NCI-H2196 (cell line): ENCODE measurements around the gene ATXN7L1.
"Not testable (repeated sequence)": the region's sequence is repeated elsewhere in the genome, so short reads cannot be mapped to it uniquely, and the experiment has no call there.

Experiments
- DNase-seq: peaks from one replicate; lab custom pipeline; 2025; ENCODE audit not compliant: unreplicated experiment; lab: John Stamatoyannopoulos, UW

Gene ATXN7L1

DNA sequence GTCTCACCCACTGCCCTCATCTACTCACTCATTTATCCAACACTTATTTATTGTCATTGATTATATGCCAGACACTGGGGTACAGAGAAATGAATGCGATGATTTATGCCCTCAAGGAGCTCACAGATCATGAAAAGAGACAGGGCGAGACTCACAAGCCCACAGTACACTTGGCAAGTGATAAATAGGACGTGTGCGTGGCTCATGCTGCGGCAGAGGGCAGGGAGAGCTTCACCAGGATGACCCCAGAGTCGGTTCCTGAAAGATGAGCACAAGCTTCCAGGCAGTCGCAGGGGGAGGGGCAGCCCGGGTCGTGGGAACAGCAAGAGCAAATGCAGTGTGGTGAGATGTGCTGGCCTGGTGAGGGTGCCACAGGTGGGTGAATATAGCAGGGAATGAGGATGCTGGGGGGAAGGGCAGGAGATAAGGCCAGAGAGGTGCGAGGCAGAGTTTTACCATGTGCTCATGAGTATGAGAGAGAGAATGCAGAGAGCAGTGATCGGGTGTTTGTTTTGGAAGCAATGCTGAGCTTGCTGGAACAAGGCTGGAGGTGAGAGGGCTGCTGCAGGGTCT, 70.9 kb downstream of the ATXN7L1 start:
- DNase-seq, result no peak

DNA sequence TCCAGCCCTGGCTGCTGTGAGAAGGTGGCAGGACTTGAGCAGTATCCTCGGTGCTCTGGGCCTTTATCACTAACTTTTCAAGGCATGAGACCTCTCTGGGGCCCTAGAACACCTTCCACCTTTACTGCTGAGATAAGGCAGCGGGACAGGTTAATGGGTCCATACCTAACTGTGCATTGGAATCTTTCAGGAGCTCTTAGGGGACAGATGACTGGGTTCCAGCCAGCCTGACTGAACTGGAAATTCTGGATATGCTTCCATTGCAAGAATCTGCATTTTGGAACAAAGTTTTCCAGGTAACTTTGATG, 73.0 kb downstream of the ATXN7L1 start:
- no peak for DNase-seq

GRCh38 chr7:105802604-105803428, 73.6 kb downstream of the ATXN7L1 start:
- DNase-seq, result no peak

DNA sequence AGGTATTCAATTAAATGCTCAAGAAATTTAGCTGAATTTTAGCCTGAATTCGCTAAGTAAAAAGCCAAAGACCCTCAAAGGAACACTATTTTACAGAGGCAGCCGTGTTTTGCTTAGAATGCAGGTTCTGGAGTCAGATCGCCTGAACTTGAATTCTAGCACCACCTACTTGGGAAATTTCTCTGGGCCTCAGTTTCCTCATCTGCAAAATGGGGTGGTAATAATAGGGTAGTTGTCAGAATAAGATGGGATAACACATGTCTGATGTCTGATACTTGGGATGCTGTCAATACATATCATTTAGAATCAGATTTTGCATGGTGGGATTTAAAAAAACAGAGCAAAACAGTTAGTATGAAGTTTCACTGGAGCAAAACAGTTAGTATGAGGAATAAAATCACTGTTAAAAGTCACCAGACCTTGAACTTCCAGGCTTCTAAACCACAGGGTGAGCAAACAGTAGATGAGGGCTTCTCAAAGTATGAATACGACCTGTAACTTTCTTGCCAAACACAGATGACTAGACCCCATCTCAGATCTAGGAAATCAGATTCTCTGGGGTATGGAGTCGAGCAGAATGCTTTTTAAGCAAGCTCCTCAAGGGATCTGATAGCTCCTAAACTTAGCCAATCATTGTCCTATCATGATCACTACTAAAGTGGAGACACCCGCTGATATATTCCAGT, 75.4 kb downstream of the ATXN7L1 start:
- DNase-seq, result no peak

DNA sequence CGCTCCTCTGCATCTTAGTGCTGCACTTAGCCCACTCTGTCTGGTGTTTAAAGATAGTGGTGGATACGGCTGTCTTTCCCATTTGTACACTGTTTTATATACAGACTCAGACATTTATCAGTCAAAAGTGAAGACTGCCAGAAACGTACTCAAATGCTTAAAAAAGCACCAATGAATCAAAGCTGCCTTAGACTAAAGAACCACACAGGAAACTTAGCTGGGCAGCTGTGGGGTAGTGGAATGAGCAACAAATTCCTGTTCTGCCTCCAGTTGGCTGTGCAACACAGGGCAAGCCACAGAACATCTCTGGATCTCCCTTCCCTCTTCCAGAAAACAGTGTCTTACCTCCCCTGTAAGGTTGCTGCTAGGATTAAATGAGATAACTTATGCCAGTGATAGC, 76.0 kb downstream of the ATXN7L1 start:
- no peak for DNase-seq

DNA sequence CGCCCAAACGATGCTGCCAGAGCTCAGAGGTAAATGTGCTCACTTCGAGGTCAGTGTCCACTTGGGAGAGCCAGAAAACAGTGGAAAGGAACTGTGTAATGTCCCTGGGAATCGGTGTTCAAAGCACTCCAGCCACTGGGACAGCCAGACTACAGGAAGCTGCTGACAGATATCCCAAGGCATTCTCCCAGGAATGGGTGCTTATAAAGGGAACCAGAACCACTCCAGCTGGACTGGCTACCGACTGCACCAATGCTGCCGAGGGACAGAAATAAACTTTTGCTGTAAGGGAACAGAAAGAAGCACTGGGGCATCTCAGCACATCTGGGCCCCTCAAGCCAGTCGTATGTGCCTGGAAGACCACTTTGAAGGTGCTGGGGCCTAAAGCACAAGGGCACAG, 76.7 kb downstream of the ATXN7L1 start:
- DNase-seq, result no peak

DNA sequence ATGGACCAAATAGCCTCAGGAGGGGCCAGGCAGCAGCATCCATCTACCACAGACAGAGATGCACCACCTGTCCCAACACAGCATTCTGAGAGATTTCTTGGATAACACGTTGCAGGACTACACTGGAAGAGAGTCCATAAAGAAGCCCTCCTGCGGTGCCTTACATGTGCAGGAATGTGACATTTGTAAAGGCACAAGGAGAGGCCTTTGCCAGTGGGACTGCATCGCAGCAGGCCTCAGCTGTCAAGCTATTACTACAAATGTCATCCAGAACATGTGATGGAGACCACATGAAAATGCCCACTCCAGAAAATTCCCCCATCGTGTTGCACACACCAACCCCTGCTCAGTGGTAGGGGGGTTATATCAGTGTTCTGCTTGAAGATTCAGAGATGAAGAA, 77.4 kb downstream of the ATXN7L1 start:
- DNase-seq, result no peak

DNA sequence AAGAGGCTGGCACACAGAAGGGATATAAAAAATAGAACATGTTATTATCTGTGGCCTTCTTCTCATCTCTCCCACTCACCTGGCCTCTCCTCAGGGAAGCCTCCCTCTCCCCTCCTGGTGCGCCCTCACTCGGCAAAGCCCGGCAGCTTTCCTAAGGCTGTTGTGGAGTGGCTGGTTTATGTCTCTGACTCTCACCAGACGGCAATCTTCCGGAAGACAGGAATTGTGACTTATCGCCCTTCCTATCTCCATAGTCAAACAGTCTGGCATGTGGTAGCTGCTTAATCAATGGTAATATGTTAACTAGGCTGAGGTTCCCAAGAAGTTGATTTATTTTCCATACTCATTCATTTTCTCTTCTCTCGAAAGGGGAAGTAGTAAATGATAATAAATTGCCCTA, 78.7 kb downstream of the ATXN7L1 start:
- DNase-seq, result no peak

- DNase-seq, result no peak
Measured at GRCh38 chr7:105796365-105796764, 80.0 kb downstream of the ATXN7L1 start.

DNA sequence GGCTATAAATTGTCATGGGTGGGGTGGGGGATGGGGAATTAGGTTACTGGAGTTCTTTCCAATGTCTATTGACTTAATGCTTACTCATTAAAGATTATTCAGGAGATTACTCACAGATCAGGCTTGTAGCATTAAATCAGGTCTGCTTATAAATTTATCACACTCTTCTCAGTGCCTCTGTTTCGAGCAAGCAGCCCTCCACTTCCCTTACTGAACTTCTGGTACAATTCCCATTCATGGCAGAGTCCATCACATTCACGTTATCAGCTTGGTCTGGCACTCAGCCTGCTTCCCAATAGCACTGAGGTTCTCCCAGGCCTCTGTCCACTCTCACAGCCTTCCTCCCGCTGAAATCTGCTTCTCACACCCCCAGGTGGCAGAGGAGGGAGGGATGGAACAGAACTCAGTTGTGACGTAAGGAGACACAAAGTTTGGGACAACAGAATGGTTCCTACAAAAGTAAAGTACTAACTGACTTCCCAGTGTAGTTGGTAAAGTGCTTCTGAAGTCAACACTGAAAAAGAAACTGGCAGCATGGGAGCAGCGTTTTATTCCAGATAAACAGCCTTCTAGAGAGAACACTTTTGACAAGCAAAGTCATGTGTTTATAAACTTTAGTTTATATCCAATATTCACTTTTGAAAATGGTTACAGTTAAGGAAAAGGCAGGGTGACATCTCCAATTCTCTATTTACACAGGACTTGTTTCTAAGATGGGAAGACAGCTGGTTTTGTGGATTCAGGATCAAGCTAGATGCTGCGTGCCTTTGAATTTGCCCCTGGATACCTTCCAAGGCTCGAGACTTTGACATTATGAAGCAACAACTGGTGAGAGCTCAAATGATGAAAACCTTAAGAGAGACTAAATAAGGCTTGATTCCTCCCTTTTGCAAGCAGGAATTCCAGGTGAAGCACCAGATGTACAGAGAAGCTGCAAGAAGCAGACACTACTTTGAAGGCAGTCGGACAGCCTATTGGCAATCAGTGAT, 81.4 kb downstream of the ATXN7L1 start:
- no peak for DNase-seq

DNA sequence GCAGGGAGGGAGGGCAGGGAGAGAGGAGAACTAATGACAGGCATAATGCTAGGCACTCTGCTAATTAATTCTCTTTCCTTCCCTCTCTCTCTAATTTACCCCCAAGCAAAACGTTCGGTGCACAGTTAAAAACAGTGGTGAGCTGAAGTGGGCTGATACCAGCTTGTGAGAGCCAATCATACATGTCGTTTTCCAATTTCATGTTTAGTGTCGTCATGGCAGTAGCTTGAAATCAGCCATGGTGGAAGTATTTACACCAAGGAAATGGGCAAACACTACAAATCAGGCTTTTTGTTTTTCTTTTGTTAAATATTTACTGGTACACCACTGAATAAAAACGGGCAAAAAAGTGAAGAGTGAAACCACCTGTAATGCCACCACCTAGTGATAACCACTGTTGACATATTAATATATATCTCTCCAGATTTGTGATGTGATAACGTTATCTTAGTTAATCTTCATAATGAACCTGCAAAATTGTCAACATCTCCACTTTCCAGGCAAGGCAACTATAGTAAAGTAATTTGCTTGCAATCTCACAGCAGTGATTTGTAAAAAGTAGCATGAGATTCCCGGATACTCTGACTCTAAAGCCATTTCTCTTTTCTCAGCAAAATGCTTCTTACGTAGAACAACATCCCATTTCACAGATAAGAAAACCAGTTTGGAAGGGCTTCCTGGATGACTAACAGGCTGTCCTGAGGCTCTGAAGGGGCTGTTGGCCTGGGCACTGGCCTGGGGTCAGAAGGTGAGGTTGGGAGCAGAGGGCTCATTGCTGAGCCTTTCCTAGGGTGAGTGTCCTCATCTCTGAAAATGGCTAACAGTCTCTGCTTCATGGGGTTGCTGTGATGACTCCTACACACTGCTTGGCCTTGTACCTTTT, 83.7 kb downstream of the ATXN7L1 start:
- no peak for DNase-seq

DNA sequence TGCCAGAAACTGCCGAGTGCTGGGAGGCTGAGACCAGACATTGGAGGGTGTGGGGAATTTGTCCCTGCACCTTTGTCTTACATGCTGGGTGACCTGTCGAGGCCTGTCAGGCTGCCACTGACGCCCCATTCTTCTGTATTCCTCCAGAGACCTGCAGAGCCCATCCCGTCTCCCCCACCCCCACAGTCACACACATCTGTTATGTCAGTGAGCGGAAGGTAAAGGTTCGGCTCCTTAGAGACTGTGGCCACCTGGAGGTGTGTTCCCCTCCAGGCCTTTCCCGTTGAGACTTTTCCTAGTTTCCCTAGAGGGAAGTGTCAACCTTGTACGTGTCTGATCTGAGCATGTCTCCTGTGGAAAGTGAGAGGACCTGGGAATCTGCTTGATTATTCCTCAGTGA, 84.5 kb downstream of the ATXN7L1 start:
- DNase-seq, result no peak

GRCh38 chr7:105790996-105791395, 85.4 kb downstream of the ATXN7L1 start:
- no peak for DNase-seq

DNA sequence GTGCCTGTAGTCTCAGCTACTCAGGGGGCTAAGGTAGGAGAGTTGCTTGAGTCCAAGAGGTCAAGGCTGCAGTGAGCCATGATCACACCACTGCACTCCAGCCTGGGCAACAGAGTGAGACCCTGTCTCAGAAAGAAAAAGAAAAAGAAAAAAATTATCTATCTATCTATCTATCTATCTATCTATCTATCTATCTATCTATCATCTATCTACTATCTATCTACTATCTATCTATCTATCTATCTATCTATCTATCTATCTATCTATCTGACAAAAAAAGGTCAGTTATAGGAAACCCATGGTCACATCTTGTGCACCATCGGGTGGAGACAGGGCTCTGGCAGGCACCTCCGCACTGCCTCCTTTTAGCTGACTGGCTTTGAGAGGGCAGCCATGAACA, 85.9 kb downstream of the ATXN7L1 start:
- DNase-seq, result not testable (repeated sequence)

GRCh38 chr7:105788816-105789349, 87.5 kb downstream of the ATXN7L1 start:
- no peak for DNase-seq

GRCh38 chr7:105788356-105788755, 88.0 kb downstream of the ATXN7L1 start:
- DNase-seq, result no peak

DNA sequence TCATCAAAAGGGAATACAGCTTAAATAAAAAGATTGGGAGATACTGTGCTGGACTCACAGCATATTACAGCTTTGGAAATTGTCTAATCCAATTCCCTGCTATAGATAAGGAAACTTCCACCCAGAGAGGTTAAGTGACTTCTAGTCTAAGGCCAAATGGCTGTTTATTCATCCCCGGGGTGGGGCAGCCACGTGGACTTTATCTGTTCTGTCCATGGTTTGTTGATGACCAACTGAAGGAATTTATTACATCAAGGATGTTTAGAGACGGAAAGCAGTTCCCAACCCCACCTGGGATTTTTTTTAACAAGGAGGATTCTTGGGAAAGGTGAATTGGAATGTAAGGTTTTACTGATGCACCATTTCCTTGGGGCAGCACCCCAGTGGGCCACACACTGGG, 88.6 kb downstream of the ATXN7L1 start:
- DNase-seq, result no peak

DNA sequence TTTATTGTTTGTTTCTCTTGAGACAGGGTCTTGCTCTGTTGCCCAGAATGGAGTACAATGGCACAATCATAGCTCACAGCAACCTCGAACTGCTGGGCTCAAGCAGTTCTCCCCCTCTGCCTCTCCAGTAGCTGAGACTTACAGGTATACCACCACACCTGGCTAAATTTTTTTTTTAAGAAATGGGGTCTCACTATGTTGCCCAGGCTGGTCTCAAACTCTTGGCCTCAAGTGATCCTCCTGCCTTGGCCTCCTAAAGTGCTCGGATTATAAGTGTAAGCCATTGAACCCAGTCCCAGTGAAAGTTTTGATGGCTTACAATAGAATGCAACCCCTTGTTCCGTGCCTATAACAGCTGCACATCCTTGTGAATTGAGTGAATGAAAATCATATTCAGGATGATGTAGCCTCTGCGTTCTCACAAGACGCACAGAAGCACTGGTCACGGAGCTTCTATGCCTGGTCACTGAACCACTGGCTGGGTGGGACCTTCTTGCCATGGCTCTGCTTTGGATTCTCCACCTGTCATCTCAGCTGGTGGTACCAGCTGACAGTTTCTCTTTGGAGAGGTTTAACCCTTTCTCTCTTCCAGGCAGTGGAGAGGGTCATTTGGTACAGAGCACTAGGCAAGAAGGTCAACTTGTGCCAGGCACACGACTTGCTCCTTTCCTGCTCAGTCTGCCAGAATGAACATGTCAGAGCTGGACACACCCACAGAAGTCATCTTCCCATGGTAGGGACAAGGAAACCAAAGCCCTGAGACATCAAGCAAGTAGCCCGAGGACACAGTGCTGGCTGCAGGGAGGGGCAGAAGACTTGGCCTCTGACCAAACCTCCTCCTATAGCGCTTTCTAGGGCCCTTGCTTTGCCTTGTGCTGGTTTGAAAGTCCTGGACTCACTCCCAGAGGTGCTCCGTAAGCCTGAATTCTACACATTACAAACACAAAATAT, 89.6 kb downstream of the ATXN7L1 start:
- DNase-seq, result no peak
